GM18951 (cell line): ENCODE results near the gene FKBP10.
A peak's percentile ranks its signal among the peaks of the same experiment; 100 is the strongest.
"Not testable (repeated sequence)": the region's sequence is repeated elsewhere in the genome, so short reads cannot be mapped to it uniquely, and the experiment has no call there.

Source experiments
- POLR2A ChIP-seq: IDR thresholded peaks from 4 replicates; pipeline ENCODE4 v1.6.1; 2011; ENCODE audit warnings: mild to moderate bottlenecking; ENCODE audit not compliant: insufficient read length, insufficient read depth; ENCODE audit errors: extremely low read depth
- in situ Hi-C: fragments of 300-500 bp; cut with MboI; formaldehyde crosslinking; loops from one replicate; pipeline ENCODE4 v1.12.0; 2022; ENCODE audit warnings: low sequenced_read_pairs, mixed read lengths, inconsistent platforms; ENCODE audit not compliant: unreplicated experiment

Gene FKBP10

DNA sequence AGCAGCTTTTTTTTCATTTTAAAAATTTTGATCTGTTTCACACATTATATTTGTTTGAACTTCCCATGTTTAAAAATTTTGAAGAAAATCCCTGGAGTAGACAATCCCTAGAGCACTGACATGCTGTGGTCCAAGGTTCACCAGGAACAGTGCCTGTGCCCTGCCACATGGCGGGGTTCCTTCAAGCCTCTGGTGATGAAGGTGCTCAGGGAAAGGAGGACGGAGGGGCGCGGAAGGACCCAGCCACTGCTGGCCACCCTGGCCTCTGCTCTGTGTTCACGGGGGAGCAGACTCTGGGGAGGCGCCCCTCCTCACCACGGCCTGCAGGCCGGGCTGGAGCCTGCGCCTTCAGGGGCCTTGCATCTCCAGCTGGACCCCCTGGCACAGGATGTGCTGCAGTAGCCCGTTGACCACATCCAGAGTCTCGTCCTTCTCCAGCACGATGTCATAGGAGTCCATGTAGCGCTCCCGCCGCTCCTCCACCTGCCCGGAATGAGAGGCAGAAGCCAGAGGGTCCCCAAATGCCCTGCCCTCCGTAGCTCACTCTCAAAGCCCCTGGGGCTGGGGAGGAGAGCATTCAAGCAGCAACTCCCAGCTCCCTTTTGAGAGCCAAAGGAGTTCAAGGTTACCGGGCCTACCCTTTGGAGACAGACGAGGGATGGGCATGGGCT is 12.5 kb downstream of the FKBP10 start:
- in situ Hi-C loops = no loop called here

GRCh38 chr17:41829961-41830360 is 17.2 kb downstream of the FKBP10 start:
- in situ Hi-C loops = not testable (repeated sequence)

More for the DNA sequence above, 12.5 kb downstream of the FKBP10 start:
- no peak for TF ChIP-seq POLR2A

DNA sequence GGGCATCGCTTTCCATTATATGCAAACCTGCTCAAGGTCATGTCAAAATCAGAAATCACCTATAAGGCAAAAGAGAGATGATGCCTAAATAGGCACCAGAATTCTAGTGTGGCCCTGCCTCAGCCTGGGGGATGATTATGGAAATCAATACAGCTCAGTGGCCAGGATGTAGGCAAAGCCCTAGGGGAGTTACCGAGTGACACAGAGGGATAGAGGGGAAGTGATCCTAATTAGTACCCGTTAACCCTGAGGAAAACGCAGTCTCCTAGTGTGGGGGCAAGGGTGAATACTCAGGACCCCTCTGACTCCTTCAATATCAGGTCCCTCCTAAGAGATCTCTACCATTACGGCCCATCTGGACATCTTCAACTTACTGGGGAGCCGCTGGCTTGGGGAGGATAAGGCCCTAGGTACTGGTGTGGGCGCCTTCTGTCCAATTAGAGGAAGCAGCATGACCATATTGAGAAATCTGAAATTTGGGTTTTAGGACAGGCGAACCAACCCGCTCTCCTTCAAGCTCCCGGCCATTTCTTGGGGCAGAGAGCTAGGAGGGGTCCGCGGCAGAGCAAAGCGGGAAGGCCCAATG is 22.5 kb downstream of the FKBP10 start:
- in situ Hi-C loops = no loop called here
- no peak for TF ChIP-seq POLR2A

- TF ChIP-seq POLR2A = peak; percentile 59
- in situ Hi-C loops = no loop called here
Observed at GRCh38 chr17:41835800-41836549, 23.2 kb downstream of the FKBP10 start, which contains the start of gene NT5C3B. Gene NT5C3B (minus strand): TSS chr17:41836232. CDS start chr17:41836193, 39 bp downstream.

- no peak for TF ChIP-seq POLR2A
- in situ Hi-C loops = no loop called here
Observed at GRCh38 chr17:41836550-41837196, 23.9 kb downstream of the FKBP10 start.

- TF ChIP-seq POLR2A = no peak
- in situ Hi-C loops = no loop called here
Observed at GRCh38 chr17:41837761-41838538, 25.1 kb downstream of the FKBP10 start, which contains the start of gene KLHL10. Gene KLHL10 (plus strand): TSS chr17:41837825. CDS start chr17:41837933, 108 bp downstream.

DNA sequence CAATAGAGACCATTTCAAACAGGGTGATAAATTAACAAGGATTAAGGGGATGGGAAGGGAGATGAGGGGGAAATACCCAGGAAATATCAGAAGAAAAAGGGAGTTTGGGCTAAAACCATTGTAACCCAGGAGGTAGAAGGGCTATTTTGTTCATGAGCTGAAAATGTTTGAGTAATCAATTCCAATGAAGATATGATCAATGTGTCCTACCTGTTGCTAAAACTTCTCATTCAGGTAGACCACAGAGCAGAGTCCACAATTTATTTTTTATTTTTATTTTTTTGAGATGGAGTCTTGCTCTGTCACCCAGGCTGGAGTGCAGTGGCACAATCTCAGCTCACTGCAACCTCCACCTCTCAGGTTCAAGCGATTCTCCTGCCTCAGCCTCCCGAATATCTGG is 26.6 kb downstream of the FKBP10 start:
- in situ Hi-C loops = not testable (repeated sequence)

DNA sequence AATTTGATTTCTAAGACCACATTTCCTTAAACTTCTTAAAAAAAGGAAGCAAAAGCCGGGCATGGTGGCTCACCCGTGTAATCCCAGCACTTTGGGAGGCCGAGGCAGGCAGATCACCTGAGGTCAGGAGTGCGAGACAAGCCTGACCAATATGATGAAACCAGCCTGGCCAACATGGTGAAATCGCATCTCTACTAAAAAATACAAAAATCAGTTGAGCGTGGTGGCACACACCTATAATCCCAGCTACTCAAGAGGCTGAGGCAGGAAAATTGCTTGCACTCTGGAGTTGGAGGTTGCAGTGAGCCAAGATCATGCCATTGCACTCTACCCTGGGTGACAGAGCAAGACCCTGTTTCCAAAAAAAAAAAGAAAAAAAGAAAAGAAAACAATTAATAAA is 28.0 kb downstream of the FKBP10 start:
- in situ Hi-C loops = not testable (repeated sequence)

- no peak for TF ChIP-seq POLR2A
- in situ Hi-C loops = no loop called here
Observed at GRCh38 chr17:41844971-41845370, 32.2 kb downstream of the FKBP10 start.

GRCh38 chr17:41848788-41849187 is 36.0 kb downstream of the FKBP10 start:
- in situ Hi-C loops = no loop called here
- no peak for TF ChIP-seq POLR2A

DNA sequence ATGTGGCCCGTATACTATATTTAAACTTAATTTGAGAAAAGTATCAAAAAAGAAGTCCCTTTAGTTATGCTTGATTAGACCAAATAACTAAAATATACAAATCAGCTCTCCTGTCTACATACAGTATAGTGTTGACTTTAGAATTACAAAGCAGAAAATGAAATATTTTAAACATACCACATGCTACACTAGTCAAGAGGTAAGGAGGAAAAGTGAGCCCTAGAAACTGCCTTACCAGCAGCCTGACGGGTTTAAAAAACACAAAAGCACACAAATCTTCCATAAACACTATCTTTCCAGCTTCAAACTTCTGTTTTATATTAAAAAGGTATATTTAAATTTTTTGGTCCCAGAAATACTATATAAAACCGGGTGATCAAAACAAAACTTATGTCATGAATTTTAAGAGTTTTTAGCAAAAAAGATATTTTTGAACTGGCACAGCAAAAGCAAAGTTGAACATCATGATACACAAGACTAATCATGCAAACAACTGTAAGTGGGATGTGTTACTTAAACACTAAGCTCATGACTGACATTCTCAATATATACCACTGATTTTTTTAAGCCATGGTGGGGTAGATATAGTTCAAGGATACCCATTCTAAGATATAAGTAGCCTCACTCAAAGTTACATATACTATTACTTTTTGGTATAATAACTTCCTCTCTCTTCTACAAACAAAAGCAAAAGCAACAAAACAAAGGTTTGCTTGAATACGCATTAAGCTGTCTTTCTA is 36.6 kb downstream of the FKBP10 start:
- no peak for TF ChIP-seq POLR2A
- in situ Hi-C loops = no loop called here

DNA sequence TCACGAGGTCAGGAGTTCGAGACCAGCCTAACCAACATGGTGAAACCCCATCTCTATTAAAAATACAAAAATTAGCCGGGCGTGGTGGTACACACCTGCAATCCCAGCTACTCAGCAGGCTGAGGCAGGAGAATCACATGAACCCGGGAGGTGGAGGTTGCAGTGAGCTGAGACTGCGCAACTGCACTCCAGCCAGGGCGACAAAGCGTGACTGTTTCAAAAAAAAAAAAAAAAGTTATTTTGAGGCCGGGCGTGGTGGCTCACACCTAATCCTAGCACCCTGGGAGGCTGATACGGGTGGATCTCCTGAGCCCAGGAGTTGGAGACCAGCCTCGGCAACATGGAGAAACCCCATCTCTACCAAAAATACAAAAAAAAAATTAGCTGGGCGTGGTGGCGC is 38.6 kb downstream of the FKBP10 start:
- in situ Hi-C loops = not testable (repeated sequence)
